T-helper 22 cell (primary cell): ENCODE measurements around the gene ZNF493.

Source experiments
- DNase-seq: peaks from one replicate; pipeline ENCODE4 v3.0.0-alpha.2; 2020; ENCODE audit warnings: low read depth

The ZNF493 gene

GRCh38 chr19:21396893-21397572 lies at the start of gene ZNF493:
TSS of gene ZNF493 (plus strand) at chr19:21397133. CDS start at chr19:21397238, 105 bp downstream.
- DNase-seq, result peak; percentile 77

- no peak for DNase-seq
Observed at GRCh38 chr19:21352830-21353229, 44.1 kb upstream of the ZNF493 start.

- peak; percentile 57 for DNase-seq
Observed at GRCh38 chr19:21358768-21359451, 38.0 kb upstream of the ZNF493 start, which contains the start of gene ZNF738. TSS of gene ZNF738 (plus strand) at chr19:21359000. CDS start at chr19:21359141, 141 bp downstream.

- DNase-seq, result no peak
Observed at GRCh38 chr19:21362291-21362690, 34.6 kb upstream of the ZNF493 start.

DNA sequence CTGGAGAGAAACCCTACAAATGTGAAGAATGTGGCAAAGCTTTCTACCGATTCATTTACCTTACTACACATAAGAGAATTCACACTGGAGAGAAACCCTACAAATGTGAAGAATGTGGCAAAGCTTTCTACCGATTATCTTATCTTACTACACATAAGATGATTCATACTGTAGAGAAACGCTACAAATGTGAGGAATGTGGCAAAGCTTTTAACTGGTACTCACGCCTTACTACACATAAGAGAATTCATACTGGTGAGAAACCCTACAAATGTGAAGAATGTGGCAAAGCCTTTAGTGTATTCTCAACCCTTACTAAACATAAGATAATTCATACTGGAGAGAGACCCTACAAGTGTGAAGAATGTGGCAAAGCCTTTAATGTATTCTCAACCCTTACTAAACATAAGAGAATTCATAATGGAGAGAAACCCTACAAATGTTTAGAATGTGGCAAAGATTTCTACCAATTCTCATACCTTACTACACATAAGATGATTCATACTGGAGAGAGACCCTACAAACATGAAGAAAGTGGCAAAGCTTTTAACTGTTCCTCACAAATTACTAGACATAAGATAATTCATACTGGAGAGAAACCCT lies 12.9 kb upstream of the ZNF493 start:
- DNase-seq, result no peak

DNA sequence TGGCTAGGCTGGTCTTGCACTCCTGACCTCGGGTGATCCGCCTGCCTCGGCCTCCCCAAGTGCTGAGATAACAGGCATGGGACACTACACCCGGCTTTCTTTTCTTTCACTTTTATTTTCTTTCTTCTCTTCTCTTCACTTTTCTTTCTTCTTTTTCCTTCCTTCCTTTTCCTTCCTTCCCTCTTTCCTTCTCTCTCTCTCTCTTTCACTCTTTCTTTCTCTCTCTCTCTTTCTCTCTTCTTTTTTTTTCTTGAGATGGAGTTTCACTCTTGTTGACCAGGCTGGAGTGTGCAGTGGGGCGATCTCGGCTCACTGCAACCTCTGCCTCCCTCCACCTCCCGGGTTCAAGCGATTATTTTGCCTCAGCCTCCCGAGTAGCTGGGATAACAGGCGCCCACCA lies 812 bp upstream of the ZNF493 start:
- no peak for DNase-seq

DNA sequence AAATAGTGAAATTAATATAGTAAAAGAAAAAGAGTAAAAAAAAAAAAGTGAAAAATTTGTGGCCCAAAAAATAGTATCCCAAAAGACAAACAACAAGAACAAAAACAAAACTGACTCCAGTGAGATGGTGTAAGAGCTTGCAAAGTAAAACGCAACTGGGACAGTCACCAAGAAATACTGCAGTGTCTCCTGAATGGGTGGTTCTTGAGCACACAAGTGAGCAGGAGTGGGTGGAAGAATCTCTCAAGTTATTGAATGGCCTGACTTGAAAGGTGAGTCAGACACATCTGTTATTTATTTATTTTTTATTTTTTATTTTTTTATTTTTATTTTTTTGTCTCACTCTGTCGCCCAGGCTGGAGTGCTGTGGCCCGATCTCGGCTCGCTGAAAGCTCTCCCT lies 1.9 kb downstream of the ZNF493 start:
- no peak for DNase-seq

DNA sequence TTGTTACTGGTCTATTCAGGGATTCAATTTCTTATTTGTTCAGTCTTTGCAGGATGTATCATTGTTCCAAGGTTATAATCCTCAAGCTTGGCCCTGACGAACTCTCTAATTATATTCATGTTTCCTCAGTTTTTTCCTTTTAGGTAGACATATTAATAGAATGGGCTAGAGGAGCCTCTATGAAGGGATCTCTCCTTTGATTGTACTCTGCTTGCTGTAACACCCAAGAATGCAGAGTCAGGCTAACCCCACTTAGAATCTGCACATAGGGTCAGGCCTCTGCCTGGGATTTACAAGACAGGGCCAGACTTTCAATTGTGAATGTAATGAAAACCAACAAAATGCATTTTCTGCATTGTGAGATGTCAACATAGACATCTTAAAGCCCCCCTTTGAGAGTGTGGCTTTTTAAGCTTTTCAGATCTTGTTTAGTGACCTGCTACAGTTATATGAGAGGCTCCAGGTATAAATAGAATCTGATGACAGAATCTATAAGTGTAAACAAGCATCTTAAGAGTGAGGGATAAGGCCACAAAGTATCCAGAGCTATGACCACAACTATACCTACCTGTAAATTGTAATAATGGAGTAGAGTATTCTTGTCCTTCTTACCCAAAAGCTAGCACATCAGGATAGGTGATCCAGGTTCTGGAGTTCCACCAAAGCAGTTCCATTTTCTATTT lies 5.5 kb downstream of the ZNF493 start:
- no peak for DNase-seq

- no peak for DNase-seq
Observed at GRCh38 chr19:21410166-21410565, 13.2 kb downstream of the ZNF493 start.

GRCh38 chr19:21422244-21422643 lies 25.3 kb downstream of the ZNF493 start:
- DNase-seq, result no peak

GRCh38 chr19:21423057-21424041 lies 26.4 kb downstream of the ZNF493 start:
- DNase-seq, result no peak

DNA sequence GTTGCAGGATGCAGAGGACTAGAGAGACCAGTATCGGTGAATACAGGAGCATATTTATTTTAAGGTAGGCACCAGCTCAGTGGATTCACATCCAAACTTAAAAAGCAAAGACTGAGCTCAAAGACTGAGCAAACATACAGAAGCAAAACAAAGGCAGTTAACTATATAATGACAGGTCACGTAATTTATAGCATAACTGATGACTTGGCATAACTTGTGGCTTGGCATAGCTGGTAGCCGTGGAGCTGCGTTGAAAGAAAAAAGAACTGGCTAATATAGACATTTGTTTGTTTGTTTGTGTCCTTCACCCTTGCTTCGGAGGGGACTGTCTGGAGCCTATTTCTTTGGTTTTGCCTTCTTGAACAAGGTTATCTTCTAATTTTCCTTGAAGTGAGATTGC lies 33.7 kb downstream of the ZNF493 start:
- DNase-seq, result no peak

- DNase-seq, result no peak
Observed at GRCh38 chr19:21432590-21432989, 35.7 kb downstream of the ZNF493 start.

- no peak for DNase-seq
Observed at GRCh38 chr19:21434516-21434915, 37.6 kb downstream of the ZNF493 start.

DNA sequence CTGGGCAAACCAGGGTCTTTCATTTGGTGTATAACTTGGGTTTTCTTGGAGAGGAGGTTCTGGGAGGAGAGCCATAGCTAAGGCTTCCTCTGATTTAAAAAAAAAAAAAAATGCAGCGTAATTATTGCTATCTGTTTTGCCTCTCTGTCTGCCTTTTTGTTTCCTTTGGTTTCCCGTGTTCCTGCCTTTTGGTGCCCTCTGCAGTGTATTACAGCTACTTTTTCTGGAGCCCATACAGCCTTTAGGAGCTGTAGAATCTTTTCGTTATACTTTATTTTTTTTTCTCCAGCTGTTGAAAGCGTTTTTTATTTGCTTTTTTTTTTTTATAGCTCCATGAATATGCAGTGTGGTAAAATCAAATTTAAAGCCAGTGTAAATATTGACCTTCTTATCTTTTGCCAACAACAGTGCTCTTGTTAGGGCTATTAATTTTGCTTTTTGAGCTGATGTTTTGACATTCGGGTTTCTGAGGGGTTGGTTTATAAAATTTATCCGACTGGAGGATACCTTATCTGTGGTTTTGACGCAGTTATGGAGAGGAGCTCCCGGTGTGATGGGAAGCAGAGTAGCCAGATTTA lies 38.1 kb downstream of the ZNF493 start:
- DNase-seq, result no peak

DNA sequence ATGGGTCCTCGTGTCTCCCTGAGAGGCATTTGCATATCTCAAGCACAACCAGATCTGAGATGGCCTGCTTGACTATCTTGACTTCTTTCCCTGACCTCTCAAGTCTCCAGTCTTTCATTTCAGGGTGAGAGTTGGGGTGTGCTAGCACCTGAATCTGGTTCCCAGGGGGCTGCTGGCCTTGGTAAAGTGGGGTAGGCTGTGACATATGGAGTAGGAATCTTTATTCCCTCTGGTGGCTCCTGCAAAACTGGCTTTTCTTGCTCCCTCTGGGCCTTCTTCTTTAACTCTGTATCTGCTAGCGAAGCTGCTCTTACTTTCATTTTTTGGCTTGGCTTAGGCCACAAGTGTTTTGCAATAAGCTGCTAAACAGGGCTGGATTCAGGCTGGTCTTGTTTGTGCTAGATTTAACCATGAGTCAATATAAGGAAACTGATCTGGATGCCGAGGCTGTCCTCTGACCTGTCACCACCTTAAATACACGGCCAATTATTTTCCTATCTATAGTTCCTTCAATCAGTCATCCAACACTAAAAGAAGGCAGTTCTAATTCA lies 42.3 kb downstream of the ZNF493 start:
- DNase-seq, result no peak

GRCh38 chr19:21440321-21440720 lies 43.4 kb downstream of the ZNF493 start:
- DNase-seq, result no peak

GRCh38 chr19:21451187-21451586 lies 54.3 kb downstream of the ZNF493 start:
- no peak for DNase-seq

DNA sequence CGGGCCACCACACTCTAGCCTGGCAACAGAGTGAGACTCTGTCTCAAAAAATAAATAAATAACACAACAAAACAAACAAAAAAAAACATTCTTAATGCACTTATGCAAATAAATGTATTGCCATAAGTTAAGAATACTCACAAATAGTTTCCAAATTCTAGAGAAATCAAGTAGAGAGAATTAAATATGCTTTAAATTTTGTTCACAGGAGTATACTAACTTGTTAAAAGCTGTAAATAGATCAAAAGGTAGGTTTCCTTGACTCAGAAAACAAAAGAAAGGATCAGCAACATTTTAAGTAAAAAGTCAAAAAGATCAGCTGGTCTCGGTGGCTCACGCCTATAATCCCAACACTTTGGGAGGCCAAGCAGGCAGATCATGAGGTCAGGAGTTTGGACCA lies 58.0 kb downstream of the ZNF493 start:
- no peak for DNase-seq

- no peak for DNase-seq
Observed at GRCh38 chr19:21460686-21461085, 63.8 kb downstream of the ZNF493 start.

- no peak for DNase-seq
Observed at GRCh38 chr19:21462540-21462939, 65.6 kb downstream of the ZNF493 start.
